Effector memory CD4-positive, alpha-beta T cell (primary cell): ENCODE data around the gene DIP2B.

Source experiments
- DNase-seq, 3 donors: peaks; one replicate each; pipeline ENCODE4 v3.0.0-alpha.2; 2020
- H3K27ac ChIP-seq: 2 replicates; pipeline ENCODE4 v1.7.0; 2013; ENCODE audit warnings: mild to moderate bottlenecking, low read length, moderate library complexity; ENCODE audit not compliant: insufficient read depth, poor library complexity, severe bottlenecking
- H3K27me3 ChIP-seq: replicated peaks from 2 replicates; pipeline ENCODE4 v1.7.0; 2013; ENCODE audit warnings: mild to moderate bottlenecking, low read length; ENCODE audit not compliant: insufficient read depth, control insufficient read depth, poor library complexity, severe bottlenecking
- H3K36me3 ChIP-seq: 2 replicates; pipeline ENCODE4 v1.7.0; 2013; ENCODE audit warnings: mild to moderate bottlenecking, low read length, moderate library complexity; ENCODE audit not compliant: control insufficient read depth, insufficient read depth
- H3K4me1 ChIP-seq: 2 replicates; pipeline ENCODE4 v1.7.0; 2013; ENCODE audit warnings: low read length, mild to moderate bottlenecking; ENCODE audit not compliant: control insufficient read depth, insufficient read depth, poor library complexity, severe bottlenecking
- H3K4me3 ChIP-seq: 2 replicates; pipeline ENCODE4 v1.7.0; 2013; ENCODE audit warnings: low read length, low read depth, mild to moderate bottlenecking; ENCODE audit not compliant: insufficient read depth, poor library complexity, severe bottlenecking
- H3K9me3 ChIP-seq: 2 replicates; pipeline ENCODE4 v1.7.0; 2013; ENCODE audit warnings: mild to moderate bottlenecking, low read length, moderate library complexity; ENCODE audit not compliant: control insufficient read depth

Gene DIP2B

DNA sequence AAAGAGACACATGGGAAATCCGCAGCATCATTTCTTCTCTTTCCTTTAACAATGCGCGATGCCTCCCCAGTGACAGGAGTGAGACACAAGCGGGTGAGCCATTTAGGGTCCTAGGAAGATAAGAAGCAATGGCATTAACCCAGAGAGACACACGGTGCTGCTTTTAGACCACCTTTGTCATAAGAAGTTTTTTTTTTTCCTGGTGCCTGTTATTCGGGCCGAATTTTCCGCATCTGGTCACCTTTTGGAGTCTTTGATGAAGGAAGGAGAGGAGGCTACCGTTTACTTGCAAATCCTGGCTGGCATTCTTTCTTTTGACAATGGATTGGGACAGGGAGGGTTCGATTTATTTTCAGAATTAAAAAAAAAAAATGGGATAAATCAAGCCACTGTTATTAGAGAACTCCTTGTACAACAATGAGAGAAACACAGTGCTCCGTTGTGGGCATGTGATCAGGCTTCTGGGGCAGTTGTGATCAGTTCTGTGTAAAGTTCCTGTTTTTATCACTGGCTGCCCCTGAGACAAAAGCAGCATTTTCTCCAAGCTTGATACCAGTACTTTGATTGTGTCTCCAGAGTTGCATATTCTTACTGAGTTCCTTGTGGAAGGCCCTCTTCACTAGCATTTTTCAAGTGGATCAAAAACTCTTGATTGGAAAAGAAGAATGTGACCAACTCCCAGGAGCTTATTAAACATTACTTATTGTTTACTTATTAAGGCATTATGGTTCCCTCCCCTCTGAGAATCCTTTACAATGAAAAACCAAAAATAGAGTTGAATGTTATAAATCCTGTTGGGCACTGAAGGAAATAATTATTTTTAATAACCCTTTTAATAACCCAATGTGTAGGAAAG, 1.1 kb downstream of the DIP2B start:
- Histone ChIP-seq H3K9me3 (no peaks in the 10 kb centered on the region), H3K4me1 (peaks cover 40% of the 10 kb centered on the region), H3K4me3 (peak overlapping the region; percentile 88), H3K27ac (peak overlapping the region; percentile 83), H3K36me3 (no peaks in the 10 kb centered on the region), H3K27me3 (no peaks in the 10 kb centered on the region)
- no peak for DNase-seq

DNA sequence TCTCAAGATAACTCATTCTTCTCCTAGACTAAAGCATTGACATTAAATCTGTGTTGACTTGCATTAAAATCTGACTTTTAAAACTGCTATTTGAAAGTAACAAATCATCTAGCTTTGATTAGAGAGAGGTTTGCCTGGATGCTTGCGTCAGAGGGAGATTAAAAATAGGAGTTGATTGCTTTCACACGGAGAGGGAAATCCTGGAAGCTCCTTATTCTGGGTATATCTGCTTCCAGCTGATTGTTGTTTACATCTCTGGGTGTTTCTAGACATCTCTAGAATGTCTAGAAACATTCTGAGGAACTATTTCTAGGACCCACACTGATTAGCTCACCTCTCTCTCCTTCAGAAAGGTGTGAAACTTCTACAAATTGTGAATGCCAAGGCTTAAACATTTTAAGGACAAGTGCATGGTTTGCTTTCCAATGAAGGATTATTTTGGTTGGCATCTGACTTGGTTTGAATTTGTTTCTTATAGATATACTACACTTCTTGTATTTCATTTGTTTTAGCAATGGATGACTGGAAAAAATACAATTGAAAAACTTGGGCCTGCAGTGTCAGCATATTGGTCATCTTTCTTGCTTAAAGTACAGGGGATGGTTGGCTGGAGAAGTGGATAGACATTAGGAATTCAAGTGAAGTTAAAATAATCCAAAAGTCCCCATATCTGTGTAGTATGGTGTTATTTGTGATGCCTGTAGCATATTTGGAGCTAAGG, 2.1 kb downstream of the DIP2B start:
- Histone ChIP-seq H3K27ac (no peak overlapping the region), H3K4me1 (peaks cover 40% of the 10 kb centered on the region), H3K9me3 (no peaks in the 10 kb centered on the region), H3K36me3 (no peaks in the 10 kb centered on the region), H3K4me3 (peak overlapping the region; percentile 88), H3K27me3 (no peaks in the 10 kb centered on the region)
- no peak for DNase-seq

GRCh38 chr12:50507474-50507838, 2.7 kb downstream of the DIP2B start:
- H3K4me3 ChIP-seq, result peak overlapping the region; percentile 3
- DNase-seq, result no peak
- no peak overlapping the region for H3K27ac ChIP-seq
- no peaks in the 10 kb centered on the region for H3K36me3 ChIP-seq
- peaks cover 40% of the 10 kb centered on the region for H3K4me1 ChIP-seq
- H3K27me3 ChIP-seq, result no peaks in the 10 kb centered on the region
- no peaks in the 10 kb centered on the region for H3K9me3 ChIP-seq

GRCh38 chr12:50507930-50508329, 3.1 kb downstream of the DIP2B start:
- no peak for DNase-seq
- no peaks in the 10 kb centered on the region for H3K9me3 ChIP-seq

GRCh38 chr12:50508414-50508813, 3.6 kb downstream of the DIP2B start:
- H3K27ac ChIP-seq, result no peak overlapping the region
- no peaks in the 10 kb centered on the region for H3K36me3 ChIP-seq
- no peak overlapping the region for H3K4me3 ChIP-seq
- H3K27me3 ChIP-seq, result no peaks in the 10 kb centered on the region
- H3K4me1 ChIP-seq, result peaks cover 41% of the 10 kb centered on the region
- H3K9me3 ChIP-seq, result no peaks in the 10 kb centered on the region
- no peak for DNase-seq

More at GRCh38 chr12:50507930-50508329, 3.1 kb downstream of the DIP2B start:
- no peaks in the 10 kb centered on the region for H3K27me3 ChIP-seq
- no peak overlapping the region for H3K27ac ChIP-seq
- peak overlapping the region; percentile 1 for H3K4me3 ChIP-seq
- no peaks in the 10 kb centered on the region for H3K36me3 ChIP-seq
- H3K4me1 ChIP-seq, result peaks cover 40% of the 10 kb centered on the region

DNA sequence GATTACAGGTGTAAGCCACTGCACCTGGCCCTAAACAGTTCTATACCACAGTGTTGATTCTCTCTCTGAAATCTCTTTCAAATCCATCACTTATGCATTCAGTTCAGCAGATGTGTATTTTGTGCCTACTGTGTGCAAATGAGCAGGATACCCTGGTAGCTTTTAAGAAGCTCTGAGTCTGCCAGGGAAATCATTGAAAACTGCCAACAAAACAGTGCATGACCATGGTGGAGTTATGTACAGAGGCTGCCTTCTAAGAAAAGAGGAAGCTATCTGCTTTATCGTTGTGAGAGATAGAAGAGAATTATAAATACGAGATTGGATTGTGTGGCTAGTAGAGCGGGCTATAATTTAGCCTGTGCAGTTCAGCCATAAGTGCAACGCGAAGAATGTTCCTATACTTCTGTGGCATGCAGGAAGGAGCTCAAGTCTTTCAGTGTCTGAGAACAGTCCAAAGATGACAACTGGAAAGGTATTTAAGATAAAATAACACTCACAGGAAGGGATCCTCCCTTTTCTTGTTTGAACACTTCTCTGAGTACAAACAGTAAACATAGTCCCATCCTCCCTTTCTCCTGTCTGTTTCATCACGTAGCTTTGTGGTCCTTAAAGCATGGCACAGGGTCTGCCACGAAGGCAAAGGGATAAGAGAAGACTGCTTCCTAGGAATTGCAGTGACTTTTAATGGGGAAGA, 4.3 kb downstream of the DIP2B start:
- no peaks in the 10 kb centered on the region for H3K27me3 ChIP-seq
- H3K4me1 ChIP-seq, result peaks cover 47% of the 10 kb centered on the region
- H3K4me3 ChIP-seq, result peak overlapping the region; percentile 10
- DNase-seq, result no peak
- H3K9me3 ChIP-seq, result no peaks in the 10 kb centered on the region
- H3K36me3 ChIP-seq, result no peaks in the 10 kb centered on the region
- no peak overlapping the region for H3K27ac ChIP-seq

- H3K36me3 ChIP-seq, result no peaks in the 10 kb centered on the region
- H3K27ac ChIP-seq, result peak overlapping the region; percentile 40
- no peak for DNase-seq
- H3K9me3 ChIP-seq, result no peaks in the 10 kb centered on the region
- H3K27me3 ChIP-seq, result no peaks in the 10 kb centered on the region
- H3K4me3 ChIP-seq, result peak overlapping the region; percentile 8
- peaks cover 56% of the 10 kb centered on the region for H3K4me1 ChIP-seq
Observed at GRCh38 chr12:50514526-50515276, 9.9 kb downstream of the DIP2B start.

GRCh38 chr12:50515587-50515986, 10.8 kb downstream of the DIP2B start:
- peaks cover 60% of the 10 kb centered on the region for H3K4me1 ChIP-seq
- no peaks in the 10 kb centered on the region for H3K36me3 ChIP-seq
- no peaks in the 10 kb centered on the region for H3K9me3 ChIP-seq
- DNase-seq, result no peak
- no peaks in the 10 kb centered on the region for H3K27me3 ChIP-seq
- no peak overlapping the region for H3K4me3 ChIP-seq
- no peak overlapping the region for H3K27ac ChIP-seq

DNA sequence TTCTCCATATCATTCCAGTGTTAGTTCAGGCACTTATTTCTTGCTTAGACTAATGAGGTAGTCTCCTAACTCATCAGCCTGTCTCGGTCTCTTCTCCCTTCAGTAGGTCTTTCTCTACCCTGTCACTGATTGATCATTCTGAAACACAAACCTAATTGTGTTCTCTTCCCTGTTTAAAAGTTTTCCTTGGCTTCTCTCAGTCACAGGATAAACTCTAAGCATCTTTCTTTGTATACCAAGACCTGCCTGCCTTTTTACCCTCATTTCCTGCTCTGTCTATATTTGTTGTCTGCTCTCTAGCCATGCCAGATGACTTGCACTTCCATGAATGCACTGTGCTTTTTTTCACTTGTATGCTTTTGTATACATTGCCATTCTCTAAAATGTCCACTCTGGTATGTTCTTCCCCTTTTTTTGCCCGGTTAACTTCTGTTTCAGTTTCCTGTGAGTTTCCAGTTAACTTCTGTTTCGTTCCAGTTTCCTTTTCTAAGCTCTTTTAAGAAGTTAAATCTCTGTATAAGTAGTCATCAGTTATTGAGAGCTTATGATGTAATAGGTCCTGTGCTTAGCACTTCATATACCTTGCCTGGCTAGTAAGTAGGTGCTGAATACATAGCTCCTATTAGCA, 12.8 kb downstream of the DIP2B start:
- no peaks in the 10 kb centered on the region for H3K36me3 ChIP-seq
- H3K4me1 ChIP-seq, result peaks cover 63% of the 10 kb centered on the region
- no peaks in the 10 kb centered on the region for H3K9me3 ChIP-seq
- no peak for DNase-seq
- H3K27me3 ChIP-seq, result no peaks in the 10 kb centered on the region
- H3K4me3 ChIP-seq, result no peak overlapping the region
- H3K27ac ChIP-seq, result peak overlapping the region; percentile 11
